Retinal pigment epithelial cell (primary cell): ENCODE results near the gene RPRD2.
"Not testable (repeated sequence)": the region's sequence is repeated elsewhere in the genome, so short reads cannot be mapped to it uniquely, and the experiment has no call there.

Source experiments
- DNase-seq: peaks from one replicate; pipeline ENCODE4 v3.0.0-alpha.2; 2010; ENCODE audit warnings: low read depth
- H3K4me3 ChIP-seq: 2 replicates; pipeline ENCODE4 v1.5.1; 2011; ENCODE audit warnings: mild to moderate bottlenecking, low read length, control low read depth, moderate library complexity
- CTCF ChIP-seq: conservative IDR thresholded peaks from 2 replicates; pipeline ENCODE4 v1.5.1; 2011; ENCODE audit warnings: low read depth, low read length, control low read depth, inconsistent platforms

Gene RPRD2

GRCh38 chr1:150363426-150364230 lies at the start of gene RPRD2:
TSS of gene RPRD2 (plus strand) at chr1:150364147. CDS start at chr1:150364715, 568 bp downstream.
- TF ChIP-seq CTCF = peak; percentile 2
- H3K4me3 ChIP-seq = peak within 1 kb of the TSS; percentile 97
- DNase-seq = peak; percentile 98

GRCh38 chr1:150314691-150315090 lies 49.3 kb upstream of the RPRD2 start:
- not testable (repeated sequence) for DNase-seq, H3K4me3 ChIP-seq

GRCh38 chr1:150320667-150320978 lies 43.3 kb upstream of the RPRD2 start:
- no peak for DNase-seq
- peak overlapping the region; percentile 93 for H3K4me3 ChIP-seq
- TF ChIP-seq CTCF = no peak

- TF ChIP-seq CTCF = no peak
- no peak for DNase-seq
- H3K4me3 ChIP-seq = peak overlapping the region; percentile 93
Measured at GRCh38 chr1:150321826-150322166, 42.2 kb upstream of the RPRD2 start.

- DNase-seq = no peak
- H3K4me3 ChIP-seq = peak overlapping the region; percentile 93
- no peak for TF ChIP-seq CTCF
Measured at GRCh38 chr1:150322310-150322709, 41.6 kb upstream of the RPRD2 start.

GRCh38 chr1:150332651-150333290 lies 31.2 kb upstream of the RPRD2 start:
- no peak for TF ChIP-seq CTCF
- no peak for DNase-seq
- H3K4me3 ChIP-seq = no peak overlapping the region

GRCh38 chr1:150346316-150346715 lies 17.6 kb upstream of the RPRD2 start:
- no peak for DNase-seq
- H3K4me3 ChIP-seq = no peak overlapping the region
- TF ChIP-seq CTCF = no peak
